CD4-positive, alpha-beta T cell treated with Interferon gamma for 1 hour (primary cell): ENCODE measurements around the gene ABCB11.
"Not testable (repeated sequence)": the region's sequence is repeated elsewhere in the genome, so short reads cannot be mapped to it uniquely, and the experiment has no call there.

Experiments used
- DNase-seq: peaks from one replicate; pipeline ENCODE4 v3.0.0-alpha.2; 2020

The ABCB11 gene

GRCh38 chr2:169031202-169031601, at the start of gene ABCB11:
TSS of gene ABCB11 (minus strand) at chr2:169031324. CDS start at chr2:169018125, 13,199 bp downstream.
- no peak for DNase-seq

- peak; percentile 40 for DNase-seq
These were observed 49.3 kb upstream of the ABCB11 start for GRCh38 chr2:169080250-169081069.

DNA sequence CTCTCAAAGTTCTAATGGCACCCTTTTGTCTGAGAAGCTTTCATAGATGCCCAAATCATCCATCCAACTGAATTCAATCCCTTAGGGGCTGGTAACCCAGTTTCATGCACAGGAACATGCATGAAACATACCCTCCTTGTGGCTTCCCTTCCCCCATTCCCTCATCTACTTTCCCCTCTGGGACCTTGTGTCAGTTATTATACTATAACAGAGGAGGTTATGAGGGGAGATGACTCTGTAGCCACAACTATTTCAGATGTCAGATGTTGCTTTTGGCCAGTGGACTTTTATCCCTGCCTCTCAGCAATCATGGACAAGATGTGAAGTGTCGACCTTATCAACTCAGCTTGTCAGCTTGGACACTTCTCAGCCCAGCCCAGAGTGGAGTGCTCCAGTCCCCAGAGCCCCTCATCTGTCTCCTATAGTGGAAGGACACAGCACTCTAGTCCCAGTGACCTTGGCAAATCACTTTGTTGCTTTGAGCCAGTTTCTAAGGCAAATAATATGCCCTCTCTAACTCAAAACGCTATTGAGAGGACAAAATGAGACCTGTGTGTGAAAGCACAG, 46.6 kb upstream of the ABCB11 start:
- DNase-seq, result no peak

- DNase-seq, result no peak
These were observed 43.0 kb upstream of the ABCB11 start for GRCh38 chr2:169073963-169074751.

GRCh38 chr2:169073211-169073962, 42.3 kb upstream of the ABCB11 start:
- no peak for DNase-seq

DNA sequence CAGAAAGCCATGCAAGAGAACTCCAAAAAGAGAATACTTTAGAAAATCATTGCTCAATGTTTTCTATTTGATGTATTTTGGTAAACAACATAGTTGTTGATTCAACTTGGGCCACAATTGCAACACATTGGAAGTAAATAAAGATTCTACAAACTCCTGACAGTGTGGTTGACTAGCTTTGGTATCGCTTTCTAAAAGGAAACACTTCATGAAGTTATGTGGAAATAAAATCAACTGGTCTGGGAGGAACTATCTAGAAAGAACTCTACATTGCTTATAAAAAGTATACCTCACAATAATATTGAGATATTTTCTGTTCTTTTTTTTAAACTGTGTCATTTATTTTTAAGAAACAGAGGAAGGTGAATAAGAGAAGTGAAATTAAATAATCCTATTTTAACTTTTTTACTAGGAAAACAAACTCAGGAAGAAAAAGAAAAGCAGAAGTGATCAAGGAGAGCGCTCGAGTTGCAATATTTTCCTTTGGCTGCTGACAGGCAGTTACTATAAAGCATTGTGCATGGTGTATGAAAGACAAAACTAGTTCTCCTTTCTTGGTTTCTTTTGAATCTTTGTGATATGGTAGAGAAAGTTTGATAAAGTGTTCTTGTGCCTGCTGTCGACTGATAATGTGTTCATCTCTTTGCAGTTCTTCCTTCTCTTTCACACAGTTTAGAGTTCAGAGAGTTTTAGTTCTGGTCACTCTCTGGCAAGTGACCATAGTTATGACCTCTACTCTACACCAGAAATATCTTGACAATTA, 41.2 kb upstream of the ABCB11 start:
- no peak for DNase-seq

- no peak for DNase-seq
These were observed 40.3 kb upstream of the ABCB11 start for GRCh38 chr2:169071455-169071854.

- no peak for DNase-seq
These were observed 38.7 kb upstream of the ABCB11 start for GRCh38 chr2:169069833-169070232.

GRCh38 chr2:169069341-169069740, 38.2 kb upstream of the ABCB11 start, which contains the start of gene DHRS9:
TSS of gene DHRS9 (plus strand) at chr2:169069563. CDS start at chr2:169081582, 12,019 bp downstream.
- DNase-seq, result peak; percentile 49

DNA sequence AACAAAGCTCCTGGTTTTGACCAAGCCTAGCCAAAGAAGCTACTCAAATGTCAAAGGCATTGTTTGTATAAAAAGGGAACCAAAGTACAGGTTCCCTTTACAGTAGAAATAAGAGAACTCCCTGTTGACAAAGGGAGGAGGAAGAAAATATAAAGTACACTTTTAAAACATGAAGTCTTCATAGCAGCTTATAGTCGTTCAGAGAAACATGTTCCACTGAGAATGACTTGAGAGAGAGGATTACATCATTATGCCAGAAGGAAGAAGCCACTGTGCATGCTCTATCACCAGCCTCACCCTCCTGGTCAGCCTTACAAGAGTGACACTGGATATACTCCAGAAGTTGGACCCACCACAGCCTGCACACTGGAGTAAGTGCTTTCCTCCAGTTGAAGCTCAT, 35.8 kb upstream of the ABCB11 start:
- DNase-seq, result no peak

- DNase-seq, result no peak
These were observed 34.9 kb upstream of the ABCB11 start for GRCh38 chr2:169065864-169066517.

DNA sequence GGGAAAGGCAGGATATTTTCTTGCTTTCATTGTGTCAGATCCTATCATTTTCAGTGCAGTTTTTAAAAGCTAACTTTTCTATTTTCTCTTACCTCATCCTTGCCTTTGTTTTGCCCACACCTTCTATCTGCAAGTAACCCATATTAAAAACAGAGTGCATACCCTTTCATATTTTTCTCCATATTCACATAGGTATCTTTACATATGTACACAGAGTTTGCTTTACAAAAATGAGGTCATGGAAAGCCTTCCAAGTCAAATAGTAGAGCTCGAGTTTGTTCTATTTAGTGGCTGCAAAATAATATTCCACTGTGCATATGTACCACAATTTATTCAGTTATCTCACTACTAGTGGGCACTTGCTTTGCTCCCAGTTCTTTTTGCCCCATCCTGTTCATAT, 34.3 kb upstream of the ABCB11 start:
- DNase-seq, result no peak

- DNase-seq, result not testable (repeated sequence)
These were observed 33.1 kb upstream of the ABCB11 start for GRCh38 chr2:169064199-169064598.

GRCh38 chr2:169054575-169054974, 23.5 kb upstream of the ABCB11 start:
- DNase-seq, result not testable (repeated sequence)

DNA sequence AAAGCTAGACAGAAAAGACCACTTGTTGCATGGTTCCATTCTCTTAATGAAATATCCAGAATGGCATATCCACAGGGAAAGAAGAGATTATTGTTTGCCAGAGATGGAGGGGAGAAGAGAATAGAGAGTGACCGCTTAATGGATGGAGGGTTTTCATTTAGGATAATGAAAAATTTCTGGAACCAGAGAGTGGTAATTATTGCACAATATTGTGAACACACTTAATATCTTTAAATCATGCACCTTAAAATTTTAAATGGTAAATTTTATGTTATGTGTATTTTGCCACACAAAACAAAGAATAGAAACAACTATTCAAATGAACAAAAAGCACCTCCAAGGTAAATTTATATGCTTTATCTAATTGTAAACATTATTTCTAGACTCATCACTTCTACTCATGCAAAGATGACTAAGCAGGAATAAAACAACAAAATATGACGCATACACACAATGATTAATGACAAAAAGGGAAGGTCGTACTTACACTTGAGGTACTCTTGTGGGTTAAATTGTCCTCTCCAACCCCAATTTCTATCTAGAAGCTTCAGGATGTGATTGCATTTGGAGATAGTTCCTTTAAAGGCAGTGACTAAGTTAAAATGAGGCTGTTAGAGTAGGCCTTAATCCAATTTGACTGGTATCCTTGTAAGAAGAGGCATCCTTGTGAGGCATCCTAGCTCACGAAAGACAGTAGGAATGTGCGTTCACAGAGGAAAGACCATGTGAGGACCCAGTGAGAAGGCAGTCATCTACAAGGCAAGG, 19.5 kb upstream of the ABCB11 start:
- DNase-seq, result no peak

GRCh38 chr2:169049142-169049541, 18.0 kb upstream of the ABCB11 start:
- no peak for DNase-seq

- no peak for DNase-seq
These were observed 16.4 kb upstream of the ABCB11 start for GRCh38 chr2:169047256-169048250.

GRCh38 chr2:169046440-169047151, 15.5 kb upstream of the ABCB11 start:
- no peak for DNase-seq

DNA sequence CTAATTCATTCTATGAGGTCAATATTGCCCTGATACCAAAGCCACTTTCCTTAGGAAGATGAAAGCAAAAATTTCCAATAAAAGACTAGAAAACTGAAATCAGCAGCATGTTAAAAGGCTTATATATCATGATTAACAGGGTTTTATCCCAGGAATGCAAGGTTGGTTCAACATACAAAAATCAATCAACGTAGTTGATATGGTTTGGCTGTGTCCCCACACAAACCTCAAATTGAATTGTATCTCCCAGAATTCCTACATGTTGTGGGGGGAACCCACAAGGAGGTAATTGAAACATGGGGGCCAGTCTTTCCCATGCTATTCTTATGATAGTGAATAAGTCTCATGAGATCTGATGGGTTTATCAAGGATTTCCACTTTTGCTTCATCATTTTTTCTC, 11.7 kb upstream of the ABCB11 start:
- no peak for DNase-seq
